Hippocampal formation (tissue), 2 donors: ENCODE data around the gene MASP1.

Experiments used
- DNase-seq, 2 donors: peaks; one replicate each; lab custom pipeline; 2025; lab: John Stamatoyannopoulos, UW

The MASP1 gene

DNA sequence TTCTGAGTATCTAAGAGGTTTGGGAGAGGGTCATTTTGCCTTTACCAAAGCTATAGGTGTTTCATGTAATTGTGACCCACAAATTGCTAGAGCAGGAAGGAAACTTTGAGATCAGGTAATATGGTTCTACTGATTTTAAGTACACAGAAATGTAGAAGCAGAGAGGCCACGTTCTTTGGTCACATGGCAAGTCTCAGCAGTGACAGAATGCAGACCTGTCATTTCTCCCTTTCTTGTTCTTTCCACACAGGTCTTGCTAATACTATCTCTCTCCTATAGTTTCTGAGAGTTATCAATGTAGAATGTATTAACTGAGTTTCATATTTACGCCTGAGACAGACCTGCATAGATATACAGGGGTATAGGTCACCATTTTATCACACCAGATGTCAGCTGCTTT lies 105.2 kb downstream of the MASP1 start:
- no peak for DNase-seq

DNA sequence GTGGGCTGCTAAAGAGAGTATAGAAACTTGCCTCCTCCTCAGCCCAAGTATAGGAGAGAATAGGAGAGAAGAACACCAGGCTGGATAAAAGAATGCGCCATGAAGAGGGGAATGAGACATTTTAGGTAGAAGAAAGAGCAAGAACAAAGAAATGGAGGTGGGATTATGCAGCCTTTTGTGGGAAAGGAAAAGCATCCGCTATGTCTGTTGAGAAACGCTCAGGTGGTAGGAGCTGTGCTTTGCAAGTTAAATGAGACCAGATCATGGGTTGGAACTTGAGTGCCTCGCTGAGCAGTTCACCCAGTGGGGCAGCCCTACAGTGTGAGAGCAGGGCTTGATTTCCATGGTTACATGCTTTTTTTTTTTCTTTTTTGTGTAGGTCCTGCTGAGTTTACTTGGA lies 105.8 kb downstream of the MASP1 start:
- DNase-seq = no peak
